HG03139 (cell line): ENCODE results near the gene NLGN2.

Source experiments
- ATAC-seq: cut with Tn5 transposase; IDR thresholded peaks from one replicate; pipeline ENCODE4 v1.9.1; 2021; ENCODE audit not compliant: unreplicated experiment

The NLGN2 gene

DNA sequence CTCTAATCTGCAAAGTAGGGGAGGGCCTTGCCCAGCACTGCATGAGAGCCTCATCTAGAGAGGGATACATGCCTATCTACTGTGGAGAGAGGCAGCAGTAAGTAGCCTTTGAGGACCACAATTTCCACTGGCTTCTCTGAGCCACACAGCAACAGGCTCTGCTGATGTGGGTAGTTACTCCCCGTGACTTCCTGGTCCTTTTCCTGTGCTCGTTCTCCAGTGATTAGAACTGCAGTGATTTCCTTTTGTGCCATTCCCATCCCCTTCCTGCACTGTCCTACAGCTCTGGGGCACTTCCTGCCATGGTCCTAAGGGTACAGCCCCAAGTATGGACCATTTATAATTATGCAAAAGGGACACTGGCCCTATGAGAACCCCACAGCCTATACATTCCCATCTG is 16.3 kb upstream of the NLGN2 start:
- ATAC-seq: no peak

DNA sequence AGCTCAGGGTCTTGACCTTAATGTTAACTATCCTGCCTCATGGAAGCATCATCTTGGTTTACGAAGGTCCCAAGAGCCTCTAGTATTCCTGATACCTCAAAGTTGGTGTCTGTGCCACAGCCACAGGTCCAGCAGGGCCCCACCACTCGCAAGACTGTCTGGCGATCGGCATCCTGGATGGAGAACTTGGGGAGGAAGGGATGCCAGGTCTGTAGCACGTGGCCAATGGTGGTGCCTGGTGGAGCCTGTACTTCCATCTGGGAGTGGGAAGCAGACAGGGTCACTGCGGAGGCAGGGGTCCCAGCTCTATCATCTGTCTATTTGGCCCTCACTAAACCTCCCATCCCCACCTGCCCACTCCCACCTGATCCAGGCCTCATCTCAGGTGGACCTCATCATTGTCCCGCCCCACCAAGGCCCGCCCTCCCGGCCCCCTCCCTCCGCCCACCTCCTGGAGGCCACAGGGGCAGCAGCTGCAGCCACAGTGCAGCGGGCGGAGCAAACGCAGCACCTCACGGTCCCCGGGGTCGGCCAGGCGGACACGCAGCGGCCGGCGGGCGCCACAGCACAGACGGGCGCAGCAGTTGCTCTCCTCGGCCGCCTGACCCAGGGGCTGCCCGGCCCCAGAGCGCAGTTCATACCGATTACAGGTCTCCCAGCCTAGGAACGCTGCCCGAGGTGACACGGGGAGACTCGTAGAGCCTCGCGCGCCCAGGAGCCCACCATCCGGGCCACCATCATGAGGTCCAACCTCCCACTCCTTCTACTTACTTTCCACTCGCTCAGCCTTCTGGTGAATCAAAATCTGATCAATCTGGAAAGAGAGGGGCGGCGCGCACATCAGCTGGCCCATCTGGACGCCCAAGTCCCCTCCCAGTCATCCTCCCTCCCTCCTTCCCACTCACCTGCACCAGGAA is 14.7 kb upstream of the NLGN2 start:
- ATAC-seq: no peak

DNA sequence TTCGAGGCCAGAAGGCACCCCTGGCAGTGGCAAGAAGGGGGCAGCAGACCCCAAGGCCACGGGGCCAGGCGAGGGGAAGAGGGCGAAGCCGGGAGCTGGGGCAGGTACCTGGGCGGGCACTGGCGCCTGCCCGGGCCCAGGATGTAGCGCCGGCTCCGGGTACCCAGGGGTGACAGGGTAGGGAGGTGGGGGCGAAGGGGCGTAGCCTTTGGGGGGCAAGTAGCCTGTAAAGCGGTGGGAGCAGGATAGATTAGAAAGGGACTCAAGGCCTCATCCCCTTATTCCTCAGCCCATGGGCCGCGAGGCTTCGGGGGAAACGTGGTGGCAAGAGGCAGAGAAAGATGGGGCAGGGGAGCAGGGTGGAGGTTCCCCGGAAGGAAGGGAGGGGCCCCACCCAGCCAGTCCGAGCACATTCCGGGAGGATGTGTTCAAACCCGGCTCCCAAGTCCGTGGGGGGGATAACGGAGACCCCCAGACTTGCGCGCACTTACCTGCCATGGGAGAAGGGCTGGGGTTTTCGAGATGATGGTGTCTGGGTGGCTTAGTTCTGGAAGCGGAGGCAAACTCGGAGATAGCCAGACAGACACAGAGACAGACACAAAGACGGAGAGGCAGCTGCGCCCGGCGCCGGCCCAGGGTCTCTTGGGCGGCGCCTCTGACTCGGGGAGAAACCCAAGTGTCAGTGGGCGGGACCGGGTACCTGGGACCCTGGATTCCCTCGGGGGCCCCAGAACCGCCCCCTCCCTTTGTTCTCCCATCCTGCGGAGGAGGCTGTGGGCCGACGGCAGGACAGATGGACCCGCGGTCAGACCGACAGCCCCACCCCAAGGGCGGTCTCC is 13.8 kb upstream of the NLGN2 start:
- ATAC-seq: peak; percentile 13

- peak; percentile 61 for ATAC-seq
Observed at GRCh38 chr17:7394452-7395191, 13.0 kb upstream of the NLGN2 start, which contains the start of gene PLSCR3. Gene PLSCR3 (minus strand): TSS chr17:7394525. CDS start chr17:7394110, 415 bp downstream.

GRCh38 chr17:7396147-7396546 is 11.5 kb upstream of the NLGN2 start:
- ATAC-seq: no peak

DNA sequence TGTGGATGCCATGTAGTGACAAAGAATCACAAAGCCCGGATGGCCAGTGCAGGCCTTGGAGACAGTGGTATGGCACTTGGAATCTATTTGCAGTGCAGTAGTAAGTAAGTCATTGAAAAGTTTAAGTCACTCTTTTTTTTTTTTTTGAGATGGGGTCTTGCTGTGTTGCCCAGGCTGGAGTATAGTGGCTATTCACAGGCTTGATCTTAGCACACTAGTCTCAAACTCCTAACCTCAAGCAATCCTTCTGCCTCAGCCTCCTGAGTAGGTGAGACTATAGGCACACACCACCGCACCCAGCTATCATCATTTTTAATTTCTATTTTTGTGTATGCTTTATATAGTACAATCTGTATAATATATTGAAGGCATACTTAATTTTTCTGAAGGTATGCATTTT is 9.0 kb upstream of the NLGN2 start:
- ATAC-seq: no peak

GRCh38 chr17:7403043-7403726 is 4.5 kb upstream of the NLGN2 start:
- ATAC-seq: no peak

DNA sequence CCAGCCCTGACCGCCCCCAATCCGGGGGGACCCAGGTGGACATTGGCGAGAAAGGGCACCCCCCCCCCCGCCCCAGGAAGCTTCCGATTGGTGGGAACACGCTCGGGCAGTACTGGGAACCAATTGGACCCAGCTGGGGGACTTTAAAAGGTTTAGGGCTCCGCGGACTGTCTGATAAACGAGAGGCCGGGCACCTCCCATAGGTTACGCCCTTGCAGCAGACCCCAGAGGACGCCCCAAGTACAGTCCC is 4.0 kb upstream of the NLGN2 start:
- ATAC-seq: no peak

GRCh38 chr17:7403977-7404736 is 3.5 kb upstream of the NLGN2 start, which contains the start of gene TMEM256:
Gene TMEM256 (minus strand): TSS chr17:7404097. CDS start chr17:7404084, 13 bp downstream.
- peak; percentile 89 for ATAC-seq

- ATAC-seq: no peak
Observed at GRCh38 chr17:7404737-7405349, 2.8 kb upstream of the NLGN2 start.

- no peak for ATAC-seq
Observed at GRCh38 chr17:7405350-7406234, 2.1 kb upstream of the NLGN2 start.

- no peak for ATAC-seq
Observed at GRCh38 chr17:7406235-7406825, 1.3 kb upstream of the NLGN2 start.

DNA sequence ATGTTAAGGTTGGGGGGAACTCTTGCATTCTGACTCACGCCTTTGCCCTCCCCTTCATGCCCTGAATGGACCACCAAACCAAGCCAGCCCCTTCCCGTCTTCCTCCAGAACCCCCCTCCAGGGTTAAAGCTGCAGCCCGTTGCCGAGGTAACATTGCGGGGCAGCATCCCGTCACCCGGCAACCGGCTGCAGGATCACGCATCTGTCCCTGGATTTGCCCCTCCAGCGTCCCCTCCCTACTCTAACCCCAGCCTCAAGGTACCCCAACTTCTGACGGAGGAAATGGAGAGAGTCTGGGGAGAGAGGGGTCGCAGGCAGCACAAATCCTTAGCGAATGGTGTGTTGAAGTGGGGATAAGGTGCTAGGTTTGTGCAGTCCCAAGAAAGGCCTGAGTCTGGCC is 563 bp upstream of the NLGN2 start:
- ATAC-seq: no peak

GRCh38 chr17:7408252-7408727 is 645 bp downstream of the NLGN2 start:
- no peak for ATAC-seq

DNA sequence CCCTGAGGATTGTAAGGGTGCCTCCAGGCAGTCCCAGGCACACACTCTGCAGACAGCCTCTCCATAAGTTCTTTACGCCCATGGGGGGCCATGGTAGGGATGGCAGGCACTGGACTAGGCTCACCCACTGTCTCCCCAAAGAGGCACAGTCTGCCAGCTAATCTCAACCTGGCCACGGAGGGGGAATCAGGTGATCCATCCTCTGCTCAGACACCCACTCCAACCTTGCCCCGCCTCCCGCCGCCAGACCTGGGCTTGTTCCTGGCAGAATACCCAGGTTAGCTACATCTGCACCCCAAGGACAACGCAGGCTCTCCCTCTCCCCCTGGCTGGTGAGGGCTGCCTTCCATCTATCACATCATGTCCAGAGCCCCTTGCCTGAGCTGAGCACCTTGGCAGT is 1.2 kb downstream of the NLGN2 start:
- ATAC-seq: no peak

GRCh38 chr17:7409716-7410115 is 2.1 kb downstream of the NLGN2 start:
- no peak for ATAC-seq

DNA sequence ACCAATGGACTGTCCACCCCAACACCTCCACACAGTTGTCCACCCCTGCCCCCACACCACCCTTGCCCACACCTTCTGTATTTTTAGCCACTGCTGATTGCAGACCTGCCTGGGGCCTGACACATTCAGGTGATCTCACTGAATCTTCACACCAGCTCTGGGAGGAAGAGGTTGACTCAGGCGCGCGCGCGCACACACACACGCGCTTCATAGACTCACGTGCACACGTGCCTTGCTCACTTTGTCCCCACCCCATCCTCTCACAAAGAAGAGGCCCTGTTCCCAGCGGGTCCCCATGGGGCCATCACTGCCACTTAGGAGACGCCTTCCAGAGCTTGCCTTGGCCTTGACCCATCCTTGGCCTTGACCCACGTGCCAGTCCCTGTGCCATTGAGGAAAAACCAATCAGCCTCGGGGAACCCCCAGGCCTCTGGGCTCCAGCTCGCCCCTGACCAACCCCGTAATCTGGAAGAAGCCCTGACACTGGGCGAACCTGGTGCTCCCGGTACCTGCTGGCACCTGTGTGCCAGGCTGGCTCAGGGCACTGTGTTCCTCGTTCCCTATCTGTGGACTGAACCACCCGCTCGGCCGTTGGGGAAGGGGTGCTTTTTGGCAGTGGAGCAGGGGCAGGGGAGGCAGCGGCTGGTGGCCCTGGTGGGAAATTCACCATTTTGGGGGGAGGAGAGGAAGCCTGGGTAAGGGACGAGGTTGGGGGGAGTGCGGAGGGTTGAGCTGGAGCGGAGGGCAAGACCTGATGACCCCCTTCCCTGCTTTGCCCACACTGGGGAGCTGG is 3.2 kb downstream of the NLGN2 start:
- ATAC-seq: no peak

GRCh38 chr17:7411427-7411750 is 3.7 kb downstream of the NLGN2 start:
- ATAC-seq: no peak
